NOMO-1 (cell line): ENCODE results near the gene LRRC8E.
"Not testable (repeated sequence)": the region's sequence is repeated elsewhere in the genome, so short reads cannot be mapped to it uniquely, and the experiment has no call there.

Experiments
- DNase-seq, 2 experiments: peaks; one replicate each; lab custom pipeline; 2025; ENCODE audit not compliant: unreplicated experiment in 2 of 2; lab: John Stamatoyannopoulos, UW

LRRC8E gene

GRCh38 chr19:7907122-7907521, 18.8 kb downstream of the LRRC8E start:
- DNase-seq, result no peak

GRCh38 chr19:7907544-7907943, 19.2 kb downstream of the LRRC8E start:
- no peak for DNase-seq

- no peak for DNase-seq
Measured at GRCh38 chr19:7908078-7908699, 19.9 kb downstream of the LRRC8E start.

- DNase-seq, result no peak
Measured at GRCh38 chr19:7908742-7909461, 20.6 kb downstream of the LRRC8E start.

GRCh38 chr19:7909471-7910067, 21.3 kb downstream of the LRRC8E start:
- no peak for DNase-seq

GRCh38 chr19:7910321-7911161, 22.2 kb downstream of the LRRC8E start:
- no peak for DNase-seq

GRCh38 chr19:7911508-7912143, 23.3 kb downstream of the LRRC8E start:
- no peak for DNase-seq

- no peak for DNase-seq
Measured at GRCh38 chr19:7912144-7912696, 23.9 kb downstream of the LRRC8E start.

- no peak for DNase-seq
Measured at GRCh38 chr19:7912697-7913564, 24.6 kb downstream of the LRRC8E start.

GRCh38 chr19:7913652-7914051, 25.3 kb downstream of the LRRC8E start:
- no peak for DNase-seq

- no peak for DNase-seq
Measured at GRCh38 chr19:7914099-7914498, 25.8 kb downstream of the LRRC8E start.

- no peak for DNase-seq
Measured at GRCh38 chr19:7914598-7915045, 26.3 kb downstream of the LRRC8E start, which contains the start of gene TGFBR3L. TSS of gene TGFBR3L (plus strand) at chr19:7914830.

- DNase-seq, result no peak
Measured at GRCh38 chr19:7915250-7916102, 27.2 kb downstream of the LRRC8E start.

GRCh38 chr19:7916103-7916954, 28.0 kb downstream of the LRRC8E start:
- DNase-seq, result peak; percentile 58 to 63

- DNase-seq, result no peak
Measured at GRCh38 chr19:7916955-7917266, 28.6 kb downstream of the LRRC8E start.

GRCh38 chr19:7917267-7918061, 29.2 kb downstream of the LRRC8E start:
- peak; percentile 50 to 79 for DNase-seq

- not testable (repeated sequence) for DNase-seq
Measured at GRCh38 chr19:7918062-7918614, 29.8 kb downstream of the LRRC8E start.
